ENCODE measurements around the gene GRAMD2A. TPM values are rescaled to one million over a fixed set of nuclear protein-coding genes. Genes with fewer than 3 reads are reported as not detected.

Gene GRAMD2A
- total RNA-seq, 1 experiment from 2014 or later, result 1.3 TPM

DNA sequence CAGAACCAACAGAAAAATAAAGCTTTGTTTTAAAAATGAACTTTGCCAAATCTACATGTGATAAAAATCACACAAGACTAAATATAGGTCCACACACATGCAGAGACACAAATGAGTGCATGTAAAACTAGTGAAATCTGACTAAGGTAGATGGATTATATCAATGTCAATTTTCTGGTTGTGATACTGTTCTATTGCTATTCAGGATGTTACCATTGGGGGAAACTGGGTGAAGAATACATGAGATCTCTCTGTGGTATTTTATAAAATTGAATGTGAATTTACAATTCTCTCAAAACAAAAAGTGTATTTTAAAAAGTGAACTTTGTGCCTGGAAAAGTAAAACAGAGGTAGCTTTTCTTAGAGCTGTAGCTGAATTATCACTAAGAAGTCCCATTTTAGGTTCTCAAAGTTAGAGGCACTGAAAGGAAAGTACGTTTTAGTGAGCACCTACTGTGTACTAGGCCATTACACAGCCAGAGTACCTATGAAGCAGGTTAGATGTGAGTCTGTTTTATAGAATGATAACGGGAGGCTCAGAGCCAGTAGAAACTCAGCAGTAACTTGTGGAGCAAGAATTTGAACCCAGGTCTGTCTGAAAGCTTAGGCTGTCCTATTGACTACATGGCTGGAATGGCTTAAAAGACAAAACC lies 8.2 kb downstream of the GRAMD2A start:
- DNase-seq, result no peak
- Histone ChIP-seq H2AFZ (ENCODE audit: low read length) (no peak overlapping the region), H4K20me1 (ENCODE audit: control insufficient read depth, insufficient read depth, insufficient read length) (no peaks in the 10 kb centered on the region), H3K27me3 (ENCODE audit: insufficient read depth, low read length) (no peaks in the 10 kb centered on the region), H3K23me2 (ENCODE audit: insufficient read length, low read depth, low read length, poor library complexity, severe bottlenecking) (no peaks in the 10 kb centered on the region), H3T11ph (ENCODE audit: low read length) (no peak overlapping the region), H4K5ac (ENCODE audit: insufficient read length, low read depth, low read length) (no peak overlapping the region), H4K91ac (ENCODE audit: insufficient read length, low read depth, low read length) (no peak overlapping the region), H2BK5ac (ENCODE audit: insufficient read length, low read length) (no peak overlapping the region), H4K8ac (replicated peaks; ENCODE audit: insufficient read length, low read depth, low read length) (no peak overlapping the region), H2BK15ac (ENCODE audit: low read depth, low read length) (no peak overlapping the region), H3K79me2 (ENCODE audit: insufficient read depth, low read length) (no peaks in the 10 kb centered on the region), H2BK12ac (ENCODE audit: insufficient read length, low read depth, low read length) (no peak overlapping the region), H3K27ac (ENCODE audit: insufficient read length, low read depth, low read length) (no peak overlapping the region), H2AK5ac (ENCODE audit: insufficient read length, low read length) (no peak overlapping the region), H2BK20ac (ENCODE audit: low read depth, low read length, poor library complexity, severe bottlenecking) (no peak overlapping the region), H3K4me1 (ENCODE audit: insufficient read depth, low read length) (no peaks in the 10 kb centered on the region; the same call in 1 of the 2 replicates), H3K79me1 (ENCODE audit: insufficient read depth, low read depth, low read length, poor library complexity, severe bottlenecking) (no peaks in the 10 kb centered on the region), H3K9me3 (ENCODE audit: control insufficient read depth, low read depth, low read length) (no peaks in the 10 kb centered on the region), H2BK120ac (ENCODE audit: low read depth, low read length, poor library complexity, severe bottlenecking) (no peak overlapping the region), H3K4ac (ENCODE audit: low read depth, low read length) (no peak overlapping the region), H3K4me2 (ENCODE audit: insufficient read depth, insufficient read length, low read length) (no peak overlapping the region), H3K9ac (ENCODE audit: extremely low read depth, insufficient read length, low read length) (no peak overlapping the region), H3K56ac (ENCODE audit: insufficient read length, low read depth, low read length) (no peak overlapping the region), H3K14ac (ENCODE audit: insufficient read depth, low read length) (no peak overlapping the region), H3K18ac (ENCODE audit: insufficient read length, low read depth, low read length) (no peak overlapping the region), H3K23ac (ENCODE audit: insufficient read length, low read depth, low read length) (no peak overlapping the region)
- no peaks in the 10 kb centered on the region for H3K36me3 Mint-ChIP-seq (ENCODE audit: insufficient read depth in 1 of 3, low read depth in 3 of 3)
- H3K4me3 Mint-ChIP-seq, result no peak overlapping the region
- no peak overlapping the region for H3K27ac Mint-ChIP-seq
- WGBS (ENCODE audit: extremely low coverage, insufficient read length, low lambda C conversion rate), result no CpG with 5 or more reads among the region's 2 CpGs
- peaks cover 11 to 12% of the 10 kb centered on the region in 2 experiments for H3K4me1 Mint-ChIP-seq
- peaks cover 20% of the 10 kb centered on the region for H3K27me3 Mint-ChIP-seq (ENCODE audit: low read depth)
- TF ChIP-seq, protein P1, sequence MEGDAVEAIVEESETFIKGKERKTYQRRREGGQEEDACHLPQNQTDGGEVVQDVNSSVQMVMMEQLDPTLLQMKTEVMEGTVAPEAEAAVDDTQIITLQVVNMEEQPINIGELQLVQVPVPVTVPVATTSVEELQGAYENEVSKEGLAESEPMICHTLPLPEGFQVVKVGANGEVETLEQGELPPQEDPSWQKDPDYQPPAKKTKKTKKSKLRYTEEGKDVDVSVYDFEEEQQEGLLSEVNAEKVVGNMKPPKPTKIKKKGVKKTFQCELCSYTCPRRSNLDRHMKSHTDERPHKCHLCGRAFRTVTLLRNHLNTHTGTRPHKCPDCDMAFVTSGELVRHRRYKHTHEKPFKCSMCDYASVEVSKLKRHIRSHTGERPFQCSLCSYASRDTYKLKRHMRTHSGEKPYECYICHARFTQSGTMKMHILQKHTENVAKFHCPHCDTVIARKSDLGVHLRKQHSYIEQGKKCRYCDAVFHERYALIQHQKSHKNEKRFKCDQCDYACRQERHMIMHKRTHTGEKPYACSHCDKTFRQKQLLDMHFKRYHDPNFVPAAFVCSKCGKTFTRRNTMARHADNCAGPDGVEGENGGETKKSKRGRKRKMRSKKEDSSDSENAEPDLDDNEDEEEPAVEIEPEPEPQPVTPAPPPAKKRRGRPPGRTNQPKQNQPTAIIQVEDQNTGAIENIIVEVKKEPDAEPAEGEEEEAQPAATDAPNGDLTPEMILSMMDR (conservative IDR thresholded peaks at IDR 0.05), result no peak
- H3K9me3 Mint-ChIP-seq, result no peaks in the 10 kb centered on the region
